SU-DHL-6 (cell line): ENCODE results near the gene RPH3AL.

Source experiments
- CTCF ChIP-seq: fragments of 200-600 bp; sonication (generic); IDR thresholded peaks from one replicate; pipeline ENCODE4 v1.5.1; 2017; ENCODE audit warnings: antibody characterized with exemption, mild to moderate bottlenecking, low read length, moderate library complexity; ENCODE audit not compliant: insufficient read depth, poor library complexity, severe bottlenecking
- EZH2phosphoT487 ChIP-seq: fragments of 200-600 bp; sonication (generic), shearing (Covaris generic); conservative IDR thresholded peaks from 2 replicates; pipeline ENCODE4 v1.6.1; 2018; ENCODE audit warnings: mild to moderate bottlenecking, antibody characterized with exemption, low read length, moderate library complexity, mixed read lengths

GRCh38 chr17:181245-182049, 171.2 kb downstream of the RPH3AL start, which contains the start of gene DOC2B:
- no peak for TF ChIP-seq CTCF
- no peak for TF ChIP-seq EZH2phosphoT487
